GM23248 (cell line): ENCODE data around the gene ERCC2.

Experiments
- EZH2 ChIP-seq: fragments of 200-600 bp; sonication (generic); IDR thresholded peaks from 2 replicates; pipeline ENCODE4 v1.6.1; 2018; ENCODE audit warnings: antibody characterized with exemption, mild to moderate bottlenecking; ENCODE audit not compliant: insufficient read depth, poor library complexity, severe bottlenecking
- EZH2phosphoT487 ChIP-seq: fragments of 200-600 bp; sonication (generic); IDR thresholded peaks from 2 replicates; pipeline ENCODE4 v1.6.1; 2018; ENCODE audit warnings: antibody characterized with exemption, moderate library complexity, mild to moderate bottlenecking, low read depth; ENCODE audit not compliant: insufficient read depth

DNA sequence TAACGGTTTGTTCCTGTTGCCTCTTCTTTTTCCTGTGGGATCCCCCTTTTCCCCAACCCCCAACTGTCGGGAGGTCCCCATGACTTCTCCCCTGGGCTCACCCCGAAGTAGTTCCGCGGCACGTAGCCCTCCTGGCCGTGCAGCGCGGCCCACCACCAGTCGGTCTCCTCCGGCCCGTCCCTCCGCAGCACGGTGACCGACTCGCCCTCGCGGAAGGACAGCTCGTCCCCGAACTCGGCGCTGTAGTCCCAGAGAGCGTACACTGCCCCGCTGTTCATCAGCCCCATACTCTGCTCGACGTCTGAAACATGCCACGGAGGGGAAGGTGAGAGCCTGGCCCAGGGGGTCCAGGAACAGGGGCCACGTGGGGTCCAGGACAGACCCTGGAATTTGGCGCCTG is 12.1 kb upstream of the ERCC2 start:
- TF ChIP-seq EZH2: no peak
- TF ChIP-seq EZH2phosphoT487: no peak
